K562 (cell line): ENCODE results near the gene PKLR. TPM values are rescaled to one million over a fixed set of nuclear protein-coding genes. Genes with fewer than 3 reads are reported as not detected.
A peak's percentile ranks its signal among the peaks of the same experiment; 100 is the strongest.

Source experiments
- ATF7 ChIP-seq: fragments of 450-650 bp; IDR thresholded peaks from 2 replicates; pipeline ENCODE4 v1.7.1; 2014; ENCODE audit warnings: mild to moderate bottlenecking, moderate library complexity
- CBX1 ChIP-seq: sonication (generic); IDR thresholded peaks from 2 replicates; pipeline ENCODE4 v1.6.1; 2016; ENCODE audit warnings: antibody characterized with exemption, low read depth, mild to moderate bottlenecking
- CCNT2 ChIP-seq: IDR thresholded peaks from 2 replicates; pipeline ENCODE4 v1.6.1; 2011; ENCODE audit warnings: borderline replicate concordance, low read depth, mild to moderate bottlenecking, moderate library complexity, mixed read lengths, low read length; ENCODE audit not compliant: insufficient read length; ENCODE audit errors: extremely low read depth
- DPF2 ChIP-seq: fragments of 450-650 bp; IDR thresholded peaks from 2 replicates; pipeline ENCODE4 v1.6.1; 2016
- ERF ChIP-seq: fragments of 450-650 bp; formaldehyde crosslinking; IDR thresholded peaks from 2 replicates; pipeline ENCODE4 v1.4.0; 2020; ENCODE audit warnings: mild to moderate bottlenecking, mixed read lengths
- HNRNPL ChIP-seq: fragments of 200-400 bp; formaldehyde crosslinking; IDR thresholded peaks from 2 replicates; pipeline ENCODE4 v1.6.1; 2017; ENCODE audit warnings: low read depth, mild to moderate bottlenecking, low read length
- RBFOX2 ChIP-seq: fragments of 200-400 bp; formaldehyde crosslinking; IDR thresholded peaks from 2 replicates; pipeline ENCODE4 v1.6.1; 2017; ENCODE audit warnings: low read depth, mild to moderate bottlenecking, low read length, moderate library complexity
- SIX5 ChIP-seq, 2 experiments: IDR thresholded peaks; 2 replicates each; pipeline ENCODE4 v1.6.1; 2011; ENCODE audit warnings: low read length in 2 of 2, borderline replicate concordance in 1 of 2, low read depth in 1 of 2, mild to moderate bottlenecking in 1 of 2, moderate library complexity in 1 of 2; ENCODE audit not compliant: insufficient read depth in 1 of 2
- TEAD4 ChIP-seq, 2 experiments: sonication (generic) in 1 of 2; formaldehyde crosslinking in 1 of 2; IDR thresholded peaks; 2 replicates each; pipeline versions ENCODE4 v1.6.1 to v1.8.0; 2012 to 2022; ENCODE audit warnings: borderline replicate concordance in 1 of 2, inconsistent platforms in 1 of 2, low read length in 1 of 2, mild to moderate bottlenecking in 1 of 2, missing genetic modification reagents in 1 of 2
- ZFP1 ChIP-seq: fragments of 450-650 bp; formaldehyde crosslinking; IDR thresholded peaks from 2 replicates; pipeline ENCODE4 v1.4.0; 2020; ENCODE audit warnings: mild to moderate bottlenecking, mixed read lengths
- ZNF780A ChIP-seq: fragments of 250-450 bp; sonication (Bioruptor Pico); IDR thresholded peaks from 2 replicates; pipeline ENCODE4 v1.5.0; 2021; ENCODE audit warnings: mild to moderate bottlenecking
- polyA plus RNA-seq, 8 experiments: library from polyadenylated mRNA; depleted of rRNA in 4 of 8; stranded (reverse) in 5 of 8; unstranded in 3 of 8; fragments of >200 nt; fragmentation: Nextera tagmentation in 2 of 8; fragmentation: Illumina TruSeq in 1 of 8; extraction: Ambion mirVana in 2 of 8; extraction: Trizol in 1 of 8; gene quantifications; 2 replicates each; pipeline versions ENCODE4 v1.2.1 to v1.2.3, GENCODE V29; 2011 to 2014; ENCODE audit warnings: inconsistent platforms in 1 of 8, missing spikeins in 1 of 8
- total RNA-seq, 7 experiments: library from RNA; depleted of rRNA in 6 of 7; stranded (reverse); fragments of >200 nt in 6 of 7; fragmentation: Illumina TruSeq in 2 of 7; extraction: Trizol in 2 of 7; gene quantifications; 2 replicates each; pipeline versions ENCODE4 v1.2.1 to v1.2.3, GENCODE V29; 2011 to 2021; ENCODE audit warnings: low replicate concordance in 1 of 7
- TF ChIP-seq, protein P1 (sequence below): sonication (generic); formaldehyde crosslinking; IDR thresholded peaks from 2 replicates; pipeline ENCODE4 v1.8.0; 2023; ENCODE audit warnings: missing genetic modification reagents, mild to moderate bottlenecking, borderline replicate concordance
- TF ChIP-seq, protein P2 (sequence below), 3 experiments: IDR thresholded peaks in 2 of 3; conservative IDR thresholded peaks in 1 of 3; 2 replicates each; pipeline ENCODE4 v1.5.1; 2011 to 2012; ENCODE audit warnings: low read length in 3 of 3, mild to moderate bottlenecking in 3 of 3, control low read depth in 2 of 3, improper control_type of control experiment in 1 of 3, inconsistent platforms in 1 of 3, low read depth in 1 of 3, mixed read lengths in 1 of 3, moderate library complexity in 1 of 3; ENCODE audit not compliant: insufficient read depth in 2 of 3
- TF ChIP-seq, protein P3 (sequence below): fragments of 200-800 bp; sonication (Bioruptor generic); IDR thresholded peaks from 2 replicates; pipeline ENCODE4 v1.6.1; 2017; ENCODE audit warnings: missing genetic modification characterization, missing compliant biosample characterization
- TF ChIP-seq, protein P4 (sequence below): fragments of 200-800 bp; sonication (Bioruptor generic); IDR thresholded peaks from 2 replicates; pipeline ENCODE4 v1.6.1; 2017; ENCODE audit warnings: missing genetic modification characterization, missing compliant biosample characterization

The PKLR gene
- total and polyA plus RNA-seq, 9 of the 15 experiments (the other 6 are each of a cell fraction or from before 2014, with no cell fraction given), result 10.7 to 78.4 (median 38.2) TPM

DNA sequence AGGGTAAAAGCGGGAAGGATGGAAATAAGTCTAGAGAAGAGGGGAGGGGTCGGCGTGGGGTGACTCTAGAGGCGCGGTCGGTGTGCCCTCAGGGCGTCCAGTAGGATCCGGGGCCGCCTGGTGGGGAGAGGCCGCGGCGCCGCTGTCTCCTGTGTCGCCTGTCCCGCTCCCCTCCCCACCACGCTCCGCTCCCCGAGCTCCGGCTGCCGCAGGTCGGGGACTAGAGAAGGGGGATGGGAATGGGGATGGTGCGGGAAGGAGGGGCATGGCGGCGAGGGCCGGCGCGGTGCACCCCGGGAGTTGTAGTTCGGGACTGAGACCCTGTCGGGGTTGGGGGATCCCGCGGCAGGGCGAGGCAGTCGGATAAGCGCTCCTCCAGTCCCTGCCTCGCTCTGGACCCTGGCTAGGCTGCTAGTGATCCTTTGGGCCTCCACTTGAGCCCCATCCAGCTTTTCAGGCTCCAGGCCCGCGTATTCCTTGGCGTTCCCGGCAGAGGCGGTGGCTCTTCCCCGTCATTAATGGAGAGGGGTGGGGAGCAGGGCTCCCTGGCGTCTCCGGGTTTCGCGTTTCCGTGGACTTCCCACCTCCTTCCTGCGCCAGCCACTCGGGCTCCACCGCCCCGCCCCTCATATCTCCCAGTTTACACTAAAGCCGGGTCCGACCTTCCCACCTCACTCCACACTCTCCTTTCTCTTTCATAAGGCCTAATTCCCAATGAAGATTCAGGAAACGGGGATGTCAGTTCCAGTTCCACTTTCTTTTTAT lies 45.8 kb downstream of the PKLR start, which contains the start of gene ENTREP3 (continued):
- TF ChIP-seq, protein P1, sequence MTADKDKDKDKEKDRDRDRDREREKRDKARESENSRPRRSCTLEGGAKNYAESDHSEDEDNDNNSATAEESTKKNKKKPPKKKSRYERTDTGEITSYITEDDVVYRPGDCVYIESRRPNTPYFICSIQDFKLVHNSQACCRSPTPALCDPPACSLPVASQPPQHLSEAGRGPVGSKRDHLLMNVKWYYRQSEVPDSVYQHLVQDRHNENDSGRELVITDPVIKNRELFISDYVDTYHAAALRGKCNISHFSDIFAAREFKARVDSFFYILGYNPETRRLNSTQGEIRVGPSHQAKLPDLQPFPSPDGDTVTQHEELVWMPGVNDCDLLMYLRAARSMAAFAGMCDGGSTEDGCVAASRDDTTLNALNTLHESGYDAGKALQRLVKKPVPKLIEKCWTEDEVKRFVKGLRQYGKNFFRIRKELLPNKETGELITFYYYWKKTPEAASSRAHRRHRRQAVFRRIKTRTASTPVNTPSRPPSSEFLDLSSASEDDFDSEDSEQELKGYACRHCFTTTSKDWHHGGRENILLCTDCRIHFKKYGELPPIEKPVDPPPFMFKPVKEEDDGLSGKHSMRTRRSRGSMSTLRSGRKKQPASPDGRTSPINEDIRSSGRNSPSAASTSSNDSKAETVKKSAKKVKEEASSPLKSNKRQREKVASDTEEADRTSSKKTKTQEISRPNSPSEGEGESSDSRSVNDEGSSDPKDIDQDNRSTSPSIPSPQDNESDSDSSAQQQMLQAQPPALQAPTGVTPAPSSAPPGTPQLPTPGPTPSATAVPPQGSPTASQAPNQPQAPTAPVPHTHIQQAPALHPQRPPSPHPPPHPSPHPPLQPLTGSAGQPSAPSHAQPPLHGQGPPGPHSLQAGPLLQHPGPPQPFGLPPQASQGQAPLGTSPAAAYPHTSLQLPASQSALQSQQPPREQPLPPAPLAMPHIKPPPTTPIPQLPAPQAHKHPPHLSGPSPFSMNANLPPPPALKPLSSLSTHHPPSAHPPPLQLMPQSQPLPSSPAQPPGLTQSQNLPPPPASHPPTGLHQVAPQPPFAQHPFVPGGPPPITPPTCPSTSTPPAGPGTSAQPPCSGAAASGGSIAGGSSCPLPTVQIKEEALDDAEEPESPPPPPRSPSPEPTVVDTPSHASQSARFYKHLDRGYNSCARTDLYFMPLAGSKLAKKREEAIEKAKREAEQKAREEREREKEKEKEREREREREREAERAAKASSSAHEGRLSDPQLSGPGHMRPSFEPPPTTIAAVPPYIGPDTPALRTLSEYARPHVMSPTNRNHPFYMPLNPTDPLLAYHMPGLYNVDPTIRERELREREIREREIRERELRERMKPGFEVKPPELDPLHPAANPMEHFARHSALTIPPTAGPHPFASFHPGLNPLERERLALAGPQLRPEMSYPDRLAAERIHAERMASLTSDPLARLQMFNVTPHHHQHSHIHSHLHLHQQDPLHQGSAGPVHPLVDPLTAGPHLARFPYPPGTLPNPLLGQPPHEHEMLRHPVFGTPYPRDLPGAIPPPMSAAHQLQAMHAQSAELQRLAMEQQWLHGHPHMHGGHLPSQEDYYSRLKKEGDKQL (CRISPR knock-in tag), result no peak
- TF ChIP-seq ZFP1 (CRISPR knock-in tag) (no peak), CBX1 (no peak), SIX5 (IDR thresholded peaks at IDR 0.05; ENCODE audit: borderline replicate concordance in 1 of 2, insufficient read depth in 1 of 2, low read depth in 1 of 2, low read length in 2 of 2) (peak; percentile 68 to 77), RBFOX2 (peak; percentile 85), ZNF780A (CRISPR knock-in tag) (0 out of 2 replicates have a peak, but pooled peaks have one; percentile 29), TEAD4 (IDR thresholded peaks at IDR 0.05; ENCODE audit: low read length) (no peak), TEAD4 (CRISPR knock-in tag; IDR thresholded peaks at IDR 0.05; ENCODE audit: borderline replicate concordance) (no peak), CCNT2 (peak; percentile 37), ERF (CRISPR knock-in tag) (peak; percentile 72; the same call in 1 of the 2 replicates), HNRNPL (peak; percentile 11; the same call in 1 of the 2 replicates), ATF7 (peak; percentile 63), DPF2 (no peak)
- TF ChIP-seq, protein P2, sequence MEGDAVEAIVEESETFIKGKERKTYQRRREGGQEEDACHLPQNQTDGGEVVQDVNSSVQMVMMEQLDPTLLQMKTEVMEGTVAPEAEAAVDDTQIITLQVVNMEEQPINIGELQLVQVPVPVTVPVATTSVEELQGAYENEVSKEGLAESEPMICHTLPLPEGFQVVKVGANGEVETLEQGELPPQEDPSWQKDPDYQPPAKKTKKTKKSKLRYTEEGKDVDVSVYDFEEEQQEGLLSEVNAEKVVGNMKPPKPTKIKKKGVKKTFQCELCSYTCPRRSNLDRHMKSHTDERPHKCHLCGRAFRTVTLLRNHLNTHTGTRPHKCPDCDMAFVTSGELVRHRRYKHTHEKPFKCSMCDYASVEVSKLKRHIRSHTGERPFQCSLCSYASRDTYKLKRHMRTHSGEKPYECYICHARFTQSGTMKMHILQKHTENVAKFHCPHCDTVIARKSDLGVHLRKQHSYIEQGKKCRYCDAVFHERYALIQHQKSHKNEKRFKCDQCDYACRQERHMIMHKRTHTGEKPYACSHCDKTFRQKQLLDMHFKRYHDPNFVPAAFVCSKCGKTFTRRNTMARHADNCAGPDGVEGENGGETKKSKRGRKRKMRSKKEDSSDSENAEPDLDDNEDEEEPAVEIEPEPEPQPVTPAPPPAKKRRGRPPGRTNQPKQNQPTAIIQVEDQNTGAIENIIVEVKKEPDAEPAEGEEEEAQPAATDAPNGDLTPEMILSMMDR (IDR thresholded peaks at IDR 0.05 in 2 of 3, conservative IDR thresholded peaks at IDR 0.05 in 1 of 3; ENCODE audit: insufficient read depth in 2 of 3, low read depth in 1 of 3, low read length in 3 of 3), result peak in 2 of 3 experiments; percentile 34 to 47; a peak in 3 of 6 replicates
- TF ChIP-seq, protein P3, sequence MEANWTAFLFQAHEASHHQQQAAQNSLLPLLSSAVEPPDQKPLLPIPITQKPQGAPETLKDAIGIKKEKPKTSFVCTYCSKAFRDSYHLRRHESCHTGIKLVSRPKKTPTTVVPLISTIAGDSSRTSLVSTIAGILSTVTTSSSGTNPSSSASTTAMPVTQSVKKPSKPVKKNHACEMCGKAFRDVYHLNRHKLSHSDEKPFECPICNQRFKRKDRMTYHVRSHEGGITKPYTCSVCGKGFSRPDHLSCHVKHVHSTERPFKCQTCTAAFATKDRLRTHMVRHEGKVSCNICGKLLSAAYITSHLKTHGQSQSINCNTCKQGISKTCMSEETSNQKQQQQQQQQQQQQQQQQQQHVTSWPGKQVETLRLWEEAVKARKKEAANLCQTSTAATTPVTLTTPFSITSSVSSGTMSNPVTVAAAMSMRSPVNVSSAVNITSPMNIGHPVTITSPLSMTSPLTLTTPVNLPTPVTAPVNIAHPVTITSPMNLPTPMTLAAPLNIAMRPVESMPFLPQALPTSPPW, result peak; percentile 99
- TF ChIP-seq, protein P4, sequence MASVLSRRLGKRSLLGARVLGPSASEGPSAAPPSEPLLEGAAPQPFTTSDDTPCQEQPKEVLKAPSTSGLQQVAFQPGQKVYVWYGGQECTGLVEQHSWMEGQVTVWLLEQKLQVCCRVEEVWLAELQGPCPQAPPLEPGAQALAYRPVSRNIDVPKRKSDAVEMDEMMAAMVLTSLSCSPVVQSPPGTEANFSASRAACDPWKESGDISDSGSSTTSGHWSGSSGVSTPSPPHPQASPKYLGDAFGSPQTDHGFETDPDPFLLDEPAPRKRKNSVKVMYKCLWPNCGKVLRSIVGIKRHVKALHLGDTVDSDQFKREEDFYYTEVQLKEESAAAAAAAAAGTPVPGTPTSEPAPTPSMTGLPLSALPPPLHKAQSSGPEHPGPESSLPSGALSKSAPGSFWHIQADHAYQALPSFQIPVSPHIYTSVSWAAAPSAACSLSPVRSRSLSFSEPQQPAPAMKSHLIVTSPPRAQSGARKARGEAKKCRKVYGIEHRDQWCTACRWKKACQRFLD (CRISPR knock-in tag), result no peak
